ENCODE data around the gene ZFYVE9.
"Not testable (repeated sequence)": the region's sequence is repeated elsewhere in the genome, so short reads cannot be mapped to it uniquely, and the experiment has no call there.

The ZFYVE9 gene

DNA sequence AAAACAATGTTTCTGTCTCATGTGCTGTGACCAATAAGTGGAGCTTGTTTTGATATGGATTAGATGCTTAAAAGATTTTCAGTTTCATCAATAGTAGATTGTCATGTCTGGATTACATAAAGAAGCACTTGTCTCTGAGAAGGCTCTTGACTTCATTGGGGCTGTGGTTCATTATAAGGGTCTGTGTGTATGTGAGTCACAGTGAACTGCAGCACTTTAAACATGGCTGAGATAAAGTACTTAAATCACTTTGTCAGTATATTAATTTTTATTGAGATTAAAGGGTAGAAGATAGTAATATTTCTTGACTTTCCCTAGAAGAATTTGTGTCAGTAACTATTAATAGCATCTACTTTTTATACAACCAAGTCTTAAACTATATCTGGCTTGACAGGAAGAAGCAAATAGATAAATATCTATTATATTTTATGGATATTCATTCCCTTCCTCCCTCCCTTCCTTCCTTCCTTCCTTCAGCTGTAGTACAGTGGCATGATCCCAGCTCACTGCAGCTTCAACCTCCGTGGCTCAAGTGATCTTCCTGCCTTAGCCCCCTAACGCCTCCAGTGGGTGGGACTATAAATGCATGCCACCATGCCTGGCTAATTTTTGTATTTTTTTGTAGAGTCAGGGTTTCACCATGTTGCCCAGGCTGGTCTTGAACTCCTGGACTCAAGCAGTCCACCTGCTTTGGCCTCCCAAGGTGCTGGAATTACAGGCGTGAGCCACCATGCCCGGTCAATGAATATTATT is 48.8 kb downstream of the ZFYVE9 start:
- DNase-seq (ENCODE audit: low read depth in 2 of 2) = no peak

- no peak for DNase-seq (ENCODE audit: low read depth in 2 of 2)
Measured at GRCh38 chr1:52191395-52191965, 49.6 kb downstream of the ZFYVE9 start.

GRCh38 chr1:52192024-52192423 is 50.1 kb downstream of the ZFYVE9 start:
- no peak for DNase-seq (ENCODE audit: low read depth in 2 of 2)

GRCh38 chr1:52192436-52192835 is 50.5 kb downstream of the ZFYVE9 start:
- no peak for DNase-seq (ENCODE audit: low read depth in 2 of 2)

- no peak for DNase-seq (ENCODE audit: low read depth in 2 of 2)
Measured at GRCh38 chr1:52193985-52194384, 52.1 kb downstream of the ZFYVE9 start.

DNA sequence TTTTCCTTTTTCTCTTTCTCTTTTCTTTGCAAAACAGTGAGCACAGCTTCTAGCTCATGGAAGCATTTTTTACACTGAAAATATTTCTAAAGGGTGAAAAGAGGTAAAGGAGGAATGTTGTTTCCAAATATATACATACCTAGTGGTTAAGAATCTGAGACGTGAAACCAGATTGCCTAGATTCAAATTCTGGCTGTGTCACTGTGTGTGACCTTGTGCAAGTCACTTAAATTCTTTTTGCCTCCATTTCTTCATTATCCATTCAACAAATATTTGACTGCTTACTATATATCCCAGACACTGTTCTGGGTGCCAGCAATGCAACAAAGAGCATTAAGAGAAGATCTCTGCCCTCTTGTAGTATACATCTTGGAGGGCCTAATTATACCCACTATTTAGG is 53.3 kb downstream of the ZFYVE9 start:
- DNase-seq (ENCODE audit: low read depth in 2 of 2) = no peak

DNA sequence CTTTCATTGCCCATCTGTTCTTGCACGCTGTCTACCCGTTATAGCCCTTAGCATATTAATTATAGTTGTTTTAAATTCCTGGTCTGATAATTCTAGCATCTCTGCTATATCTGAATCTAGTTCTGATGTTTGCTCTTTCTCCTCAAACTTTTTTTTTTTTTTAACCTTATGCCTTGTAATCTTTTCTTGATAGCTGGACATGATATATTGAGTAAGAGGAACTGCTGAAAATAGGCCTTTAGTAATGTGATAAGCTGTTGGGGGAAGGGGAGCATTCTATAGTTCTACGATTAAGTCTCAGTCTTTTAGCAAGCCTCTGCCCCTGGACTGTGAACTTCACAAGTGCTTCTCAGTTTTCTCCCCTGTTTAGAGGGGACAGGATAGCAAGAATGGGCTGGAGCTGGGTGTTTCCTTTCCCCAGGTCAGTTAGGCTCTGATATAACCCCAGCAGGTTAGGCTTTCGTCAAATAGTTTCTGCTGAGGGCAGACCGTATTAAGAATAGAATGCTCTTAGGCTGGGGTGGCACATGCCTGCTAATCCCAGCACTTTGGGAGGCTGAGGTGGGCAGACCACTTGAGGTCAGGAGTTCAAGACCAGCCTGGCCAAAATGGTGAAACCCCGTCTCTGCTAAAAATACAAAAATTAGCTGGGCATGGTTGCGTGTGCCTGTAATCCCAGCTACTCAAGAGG is 62.2 kb downstream of the ZFYVE9 start:
- DNase-seq (ENCODE audit: low read depth in 2 of 2) = no peak

DNA sequence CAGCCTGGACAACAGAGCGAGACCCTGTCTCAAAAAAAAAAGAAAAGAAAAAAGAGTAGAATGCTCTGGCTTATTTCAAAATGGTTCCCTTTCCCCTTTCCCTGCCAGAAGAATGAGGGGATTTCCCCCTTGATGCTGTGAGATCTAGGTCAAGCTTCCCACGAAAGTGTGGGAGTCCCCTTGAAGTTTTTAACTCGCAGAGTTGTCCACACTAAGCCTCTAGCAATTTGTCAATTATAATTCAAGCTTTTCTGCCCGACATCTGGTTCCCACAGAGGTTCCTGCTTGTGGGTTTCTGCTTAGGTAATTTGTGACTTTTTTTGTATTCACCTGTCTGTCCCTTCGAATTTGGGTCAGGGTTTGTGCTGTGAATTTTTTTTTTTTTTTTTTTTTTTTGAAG is 62.8 kb downstream of the ZFYVE9 start:
- no peak for DNase-seq (ENCODE audit: low read depth in 2 of 2)

DNA sequence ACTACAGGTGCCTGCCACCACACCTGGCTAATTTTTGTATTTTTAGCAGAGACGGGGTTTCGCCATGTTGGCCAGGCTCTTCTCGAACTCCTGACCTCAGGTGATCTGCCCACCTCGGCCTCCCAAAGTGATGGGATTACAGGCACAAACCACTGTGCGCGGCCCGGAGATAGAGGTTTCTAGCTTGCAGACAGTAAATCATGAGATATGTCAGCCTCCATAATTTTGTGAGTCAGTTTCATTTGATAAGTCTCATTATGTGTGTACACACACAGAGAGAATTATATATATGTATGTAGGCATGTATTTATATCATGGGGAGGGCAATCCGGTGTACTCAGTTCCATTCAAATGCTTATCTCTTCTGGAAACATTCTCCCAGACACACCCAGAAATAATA is 64.8 kb downstream of the ZFYVE9 start:
- DNase-seq (ENCODE audit: low read depth in 2 of 2) = not testable (repeated sequence)

- no peak for DNase-seq (ENCODE audit: low read depth in 2 of 2)
Measured at GRCh38 chr1:52209429-52209828, 67.5 kb downstream of the ZFYVE9 start.

GRCh38 chr1:52210044-52210443 is 68.2 kb downstream of the ZFYVE9 start:
- no peak for DNase-seq (ENCODE audit: low read depth in 2 of 2)

- no peak for DNase-seq (ENCODE audit: low read depth in 2 of 2)
Measured at GRCh38 chr1:52216907-52217458, 75.1 kb downstream of the ZFYVE9 start.

DNA sequence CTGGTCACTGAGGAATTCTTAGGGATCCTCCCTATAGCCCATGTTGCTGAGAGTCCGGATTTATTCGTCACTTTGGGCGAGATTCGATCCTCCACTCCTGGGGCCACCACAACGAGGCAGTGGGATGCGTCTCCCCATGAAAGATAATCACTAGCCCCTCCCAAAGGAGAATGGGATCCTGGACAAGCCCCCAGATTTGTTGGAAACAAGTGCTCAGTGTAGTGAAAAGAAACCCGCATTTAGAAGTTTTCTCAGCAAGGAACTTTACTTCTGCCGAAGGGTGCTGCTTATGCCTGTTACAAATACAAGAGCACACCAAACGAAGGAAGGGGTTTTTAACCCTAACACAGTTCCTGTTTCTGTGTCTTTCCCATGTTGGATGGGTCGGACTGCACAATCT is 83.3 kb downstream of the ZFYVE9 start:
- no peak for DNase-seq (ENCODE audit: low read depth in 2 of 2)

- DNase-seq (ENCODE audit: low read depth in 2 of 2) = no peak
Measured at GRCh38 chr1:52229494-52229893, 87.6 kb downstream of the ZFYVE9 start.

GRCh38 chr1:52233463-52233862 is 91.6 kb downstream of the ZFYVE9 start:
- DNase-seq (ENCODE audit: low read depth in 2 of 2) = no peak

GRCh38 chr1:52234014-52234413 is 92.1 kb downstream of the ZFYVE9 start:
- DNase-seq (ENCODE audit: low read depth in 2 of 2) = no peak

- no peak for DNase-seq (ENCODE audit: low read depth in 2 of 2)
Measured at GRCh38 chr1:52234708-52235107, 92.8 kb downstream of the ZFYVE9 start.

GRCh38 chr1:52235646-52236045 is 93.8 kb downstream of the ZFYVE9 start:
- no peak for DNase-seq (ENCODE audit: low read depth in 2 of 2)

GRCh38 chr1:52237430-52237829 is 95.5 kb downstream of the ZFYVE9 start:
- DNase-seq (ENCODE audit: low read depth in 2 of 2) = no peak

GRCh38 chr1:52238474-52238873 is 96.6 kb downstream of the ZFYVE9 start:
- no peak for DNase-seq (ENCODE audit: low read depth in 2 of 2)

GRCh38 chr1:52238887-52239707 is 97.2 kb downstream of the ZFYVE9 start:
- no peak for DNase-seq (ENCODE audit: low read depth in 2 of 2)

- DNase-seq (ENCODE audit: low read depth in 2 of 2) = no peak
Measured at GRCh38 chr1:52239708-52240001, 97.8 kb downstream of the ZFYVE9 start.

Data from stimulated activated CD8-positive, alpha-beta memory T cell treated with anti-CD3 and anti-CD28 coated beads, Interleukin-15, amount 100 ng/mL, for 48 hours (primary cell).